HG02642 (cell line): ENCODE data around the gene TCTN3.
"Not testable (repeated sequence)": the region's sequence is repeated elsewhere in the genome, so short reads cannot be mapped to it uniquely, and the experiment has no call there.

ENCODE experiments used
- ATAC-seq: cut with Tn5 transposase; IDR thresholded peaks from one replicate; pipeline ENCODE4 v1.9.1; 2021; ENCODE audit warnings: mild to moderate bottlenecking; ENCODE audit not compliant: unreplicated experiment, poor library complexity

The TCTN3 gene

GRCh38 chr10:95693668-95694534 is at the start of gene TCTN3:
Gene TCTN3 (minus strand): TSS chr10:95693927. CDS start chr10:95693899, 28 bp downstream.
- ATAC-seq = peak; percentile 99

- no peak for ATAC-seq
These were observed 49.3 kb upstream of the TCTN3 start for GRCh38 chr10:95742962-95743535.

- peak; percentile 21 for ATAC-seq
These were observed 48.8 kb upstream of the TCTN3 start for GRCh38 chr10:95742485-95742884.

GRCh38 chr10:95741807-95742467 is 48.2 kb upstream of the TCTN3 start:
- ATAC-seq = peak; percentile 68

GRCh38 chr10:95739056-95739455 is 45.3 kb upstream of the TCTN3 start:
- ATAC-seq = no peak

- not testable (repeated sequence) for ATAC-seq
These were observed 39.2 kb upstream of the TCTN3 start for GRCh38 chr10:95732907-95733306.

GRCh38 chr10:95730233-95730632 is 36.5 kb upstream of the TCTN3 start:
- no peak for ATAC-seq

- no peak for ATAC-seq
These were observed 35.8 kb upstream of the TCTN3 start for GRCh38 chr10:95729323-95730055.

- no peak for ATAC-seq
These were observed 34.8 kb upstream of the TCTN3 start for GRCh38 chr10:95728526-95728925.

GRCh38 chr10:95722496-95722895 is 28.8 kb upstream of the TCTN3 start:
- not testable (repeated sequence) for ATAC-seq

- ATAC-seq = not testable (repeated sequence)
These were observed 27.0 kb upstream of the TCTN3 start for GRCh38 chr10:95720745-95721144.

GRCh38 chr10:95716866-95717265 is 23.1 kb upstream of the TCTN3 start:
- ATAC-seq = no peak

- ATAC-seq = no peak
These were observed 22.7 kb upstream of the TCTN3 start for GRCh38 chr10:95716466-95716865.

GRCh38 chr10:95711492-95711891 is 17.8 kb upstream of the TCTN3 start:
- no peak for ATAC-seq

GRCh38 chr10:95706990-95707389 is 13.3 kb upstream of the TCTN3 start:
- no peak for ATAC-seq

- ATAC-seq = no peak
These were observed 12.8 kb upstream of the TCTN3 start for GRCh38 chr10:95706573-95706972.

- ATAC-seq = no peak
These were observed 4.7 kb upstream of the TCTN3 start for GRCh38 chr10:95698415-95698814.

GRCh38 chr10:95697429-95697828 is 3.7 kb upstream of the TCTN3 start:
- ATAC-seq = peak; percentile 16

GRCh38 chr10:95694665-95695064 is 938 bp upstream of the TCTN3 start:
- ATAC-seq = no peak

- peak; percentile 1 for ATAC-seq
These were observed 558 bp downstream of the TCTN3 start for GRCh38 chr10:95693071-95693667.
